ENCODE results near the gene ZNF625. TPM values are rescaled to one million over a fixed set of nuclear protein-coding genes. Genes with fewer than 3 reads are reported as not detected.
A peak's percentile ranks its signal among the peaks of the same experiment; 100 is the strongest.

The ZNF625 gene
- total and polyA plus RNA-seq, 9 donors = 1.5 to 19.6 (median 8.9) TPM

- intact Hi-C loops (cut with DNase I) = no loop called here
- Histone ChIP-seq H3K4me1 (ENCODE audit: insufficient read depth) (peaks cover 2% of the 10 kb centered on the region), H3K36me3 (no peaks in the 10 kb centered on the region), H3K27ac (no peak overlapping the region), H3K27me3 (no peaks in the 10 kb centered on the region), H3K4me3 (no peak overlapping the region), H3K9me3 (no peaks in the 10 kb centered on the region)
- DNase-seq = no peak
- TF ChIP-seq EP300 (IDR thresholded peaks at IDR 0.05) = no peak
- no peak for TF ChIP-seq CTCF (IDR thresholded peaks at IDR 0.05)
- no peak for TF ChIP-seq POLR2A (IDR thresholded peaks at IDR 0.05)
These were observed 41.6 kb upstream of the ZNF625 start for GRCh38 chr19:12198136-12198535.

GRCh38 chr19:12194827-12195731 lies 38.5 kb upstream of the ZNF625 start:
- H3K27ac ChIP-seq = peak overlapping the region; percentile 39 to 90
- WGBS, 3 donors = 0 to 5% (median 1%) methylated on average over 54 to 62 of the region's 62 CpGs
- intact Hi-C loops (cut with DNase I) = no loop called here
- no peaks in the 10 kb centered on the region for H3K9me3 ChIP-seq
- H3K4me1 ChIP-seq (ENCODE audit: insufficient read depth) = peaks cover 2% of the 10 kb centered on the region
- no peak for TF ChIP-seq EP300 (IDR thresholded peaks at IDR 0.05)
- peak; percentile 26 for TF ChIP-seq POLR2A (IDR thresholded peaks at IDR 0.05)
- H3K36me3 ChIP-seq = no peaks in the 10 kb centered on the region
- no peaks in the 10 kb centered on the region for H3K27me3 ChIP-seq
- peak; percentile 87 to 94 (median 92) for DNase-seq
- peak overlapping the region; percentile 57 for H3K4me3 ChIP-seq

GRCh38 chr19:12187625-12188024 lies 31.1 kb upstream of the ZNF625 start:
- H3K4me1 ChIP-seq (ENCODE audit: insufficient read depth) = no peaks in the 10 kb centered on the region
- no peak overlapping the region for H3K27ac ChIP-seq
- H3K27me3 ChIP-seq = no peaks in the 10 kb centered on the region
- DNase-seq = no peak
- WGBS, 3 donors = 96 to 98% (median 98%) methylated on average over 6 of the region's 6 CpGs
- H3K4me3 ChIP-seq = no peak overlapping the region
- peaks cover 0 to 21% of the 10 kb centered on the region in 2 donors for H3K9me3 ChIP-seq
- intact Hi-C loops (cut with DNase I) = no loop called here
- H3K36me3 ChIP-seq = peaks cover 2% of the 10 kb centered on the region
- TF ChIP-seq EP300 (IDR thresholded peaks at IDR 0.05) = no peak
- TF ChIP-seq CTCF (IDR thresholded peaks at IDR 0.05) = no peak
- TF ChIP-seq POLR2A (IDR thresholded peaks at IDR 0.05) = no peak

GRCh38 chr19:12180377-12180776 lies 23.8 kb upstream of the ZNF625 start:
- no peak overlapping the region for H3K27ac ChIP-seq
- TF ChIP-seq POLR2A (IDR thresholded peaks at IDR 0.05) = no peak
- TF ChIP-seq EP300 (IDR thresholded peaks at IDR 0.05) = no peak
- no peak for TF ChIP-seq CTCF (IDR thresholded peaks at IDR 0.05)
- DNase-seq = no peak
- H3K9me3 ChIP-seq = no peaks in the 10 kb centered on the region
- no peaks in the 10 kb centered on the region for H3K27me3 ChIP-seq
- 94 to 97% (median 96%) methylated on average over 3 of the region's 3 CpGs for WGBS, 3 donors
- H3K36me3 ChIP-seq = no peaks in the 10 kb centered on the region
- intact Hi-C loops (cut with DNase I) = no loop called here
- H3K4me1 ChIP-seq (ENCODE audit: insufficient read depth) = no peaks in the 10 kb centered on the region
- H3K4me3 ChIP-seq = no peak overlapping the region

DNA sequence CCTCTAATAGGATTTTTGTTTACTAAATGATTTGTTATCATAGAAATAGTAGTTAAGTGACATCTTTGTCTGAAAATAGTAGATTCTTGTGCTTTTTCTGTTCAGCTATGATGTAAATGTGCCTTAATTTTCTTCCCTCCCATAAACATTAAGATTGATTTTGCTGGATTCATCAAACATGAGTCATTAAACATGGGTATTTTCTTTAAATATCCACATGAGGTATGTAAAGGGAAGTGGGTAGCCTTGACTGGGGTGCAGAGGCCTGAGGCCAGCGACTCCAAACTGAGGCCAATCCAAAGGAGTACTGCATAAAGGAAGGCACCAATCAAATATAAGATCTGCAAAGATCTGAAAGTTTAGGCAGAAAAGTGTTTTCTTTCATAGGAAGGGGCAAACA lies 10.1 kb upstream of the ZNF625 start:
- no peak for TF ChIP-seq CTCF (IDR thresholded peaks at IDR 0.05)
- no peak for TF ChIP-seq EP300 (IDR thresholded peaks at IDR 0.05)
- no peak for TF ChIP-seq POLR2A (IDR thresholded peaks at IDR 0.05)
- no peaks in the 10 kb centered on the region for H3K36me3 ChIP-seq
- H3K27me3 ChIP-seq = no peaks in the 10 kb centered on the region
- 44 to 67% (median 59%) methylated on average over 1 of the region's 1 CpG for WGBS, 3 donors
- H3K27ac ChIP-seq = no peak overlapping the region
- no peak overlapping the region for H3K4me3 ChIP-seq
- no peak for DNase-seq
- H3K4me1 ChIP-seq (ENCODE audit: insufficient read depth) = peaks cover 8% of the 10 kb centered on the region
- intact Hi-C loops (cut with DNase I) = no loop called here
- H3K9me3 ChIP-seq = no peaks in the 10 kb centered on the region
